ENCODE data around the gene BLOC1S4.

DNA sequence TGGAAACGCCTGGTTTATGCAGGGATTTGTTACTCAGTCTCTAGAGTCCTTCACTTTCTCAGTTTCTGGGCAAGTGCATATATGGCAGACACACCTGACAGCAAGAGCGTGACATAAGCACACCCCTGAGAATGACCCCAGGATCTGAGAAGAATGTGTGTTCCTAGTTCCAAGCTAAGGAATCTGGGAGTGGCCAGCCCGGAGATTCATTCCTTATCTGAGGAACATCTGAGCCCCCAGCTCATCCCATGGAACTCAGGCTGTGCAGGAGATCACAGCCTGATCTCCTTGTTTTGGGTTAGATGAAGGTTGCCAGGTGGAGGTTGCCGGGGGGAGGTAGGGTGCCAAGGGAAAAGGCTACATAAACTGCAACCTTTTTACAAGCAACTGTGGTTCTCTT is 42.8 kb downstream of the BLOC1S4 start:
- TF ChIP-seq CTCF (IDR thresholded peaks at IDR 0.05; ENCODE audit: low read length) = no peak
- no peak for TF ChIP-seq EZH2 (IDR thresholded peaks at IDR 0.05; ENCODE audit: borderline replicate concordance, low read length)

Measured in OCI-LY1 (cell line).